NB4 (cell line): ENCODE results near the gene GPR153.

ENCODE experiments used
- MAX ChIP-seq: IDR thresholded peaks from 2 replicates; pipeline ENCODE4 v1.6.1; 2011; ENCODE audit warnings: low read depth, low read length
- MYC ChIP-seq: IDR thresholded peaks from 2 replicates; pipeline ENCODE4 v1.6.1; 2011; ENCODE audit warnings: low read depth, low read length
- POLR2A ChIP-seq: IDR thresholded peaks from 2 replicates; pipeline ENCODE4 v1.6.1; 2011; ENCODE audit warnings: mild to moderate bottlenecking; ENCODE audit not compliant: insufficient read length; ENCODE audit errors: extremely low read depth
- TF ChIP-seq, protein P1 (sequence below): IDR thresholded peaks from one replicate; pipeline ENCODE4 v1.5.1; 2012; ENCODE audit warnings: low read depth, low read length

DNA sequence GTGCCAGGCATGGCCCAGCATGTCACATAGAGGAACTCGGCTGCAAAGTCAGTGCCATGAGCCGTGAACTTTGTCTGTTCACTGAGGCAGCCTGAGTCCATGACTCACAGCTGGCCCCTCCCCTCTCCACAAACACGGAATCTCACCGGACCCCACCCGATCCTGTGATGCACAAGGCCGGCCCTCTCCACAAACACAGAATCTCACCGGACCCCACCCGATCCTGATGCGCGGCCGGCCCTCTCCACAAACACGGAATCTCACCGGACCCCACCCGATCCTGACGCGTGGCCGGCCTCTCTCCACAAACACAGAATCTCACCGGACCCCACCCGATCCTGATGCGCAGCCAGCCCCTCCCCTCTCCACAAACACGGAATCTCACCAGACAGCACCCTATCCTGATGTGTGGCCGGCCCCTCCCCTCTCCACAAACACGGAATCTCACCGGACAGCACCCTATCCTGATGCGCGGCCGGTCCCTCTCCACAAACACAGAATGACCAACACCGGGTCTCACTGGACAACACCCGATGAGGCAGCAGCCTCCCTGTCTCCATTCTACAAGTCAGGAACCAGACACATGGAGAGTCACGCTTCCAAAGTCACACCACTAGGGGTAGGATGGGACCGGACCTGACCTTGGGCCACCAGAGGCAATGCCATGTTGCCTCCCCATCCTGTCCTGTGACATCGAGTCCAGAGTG lies 39.6 kb upstream of the GPR153 start:
- TF ChIP-seq, protein P1, sequence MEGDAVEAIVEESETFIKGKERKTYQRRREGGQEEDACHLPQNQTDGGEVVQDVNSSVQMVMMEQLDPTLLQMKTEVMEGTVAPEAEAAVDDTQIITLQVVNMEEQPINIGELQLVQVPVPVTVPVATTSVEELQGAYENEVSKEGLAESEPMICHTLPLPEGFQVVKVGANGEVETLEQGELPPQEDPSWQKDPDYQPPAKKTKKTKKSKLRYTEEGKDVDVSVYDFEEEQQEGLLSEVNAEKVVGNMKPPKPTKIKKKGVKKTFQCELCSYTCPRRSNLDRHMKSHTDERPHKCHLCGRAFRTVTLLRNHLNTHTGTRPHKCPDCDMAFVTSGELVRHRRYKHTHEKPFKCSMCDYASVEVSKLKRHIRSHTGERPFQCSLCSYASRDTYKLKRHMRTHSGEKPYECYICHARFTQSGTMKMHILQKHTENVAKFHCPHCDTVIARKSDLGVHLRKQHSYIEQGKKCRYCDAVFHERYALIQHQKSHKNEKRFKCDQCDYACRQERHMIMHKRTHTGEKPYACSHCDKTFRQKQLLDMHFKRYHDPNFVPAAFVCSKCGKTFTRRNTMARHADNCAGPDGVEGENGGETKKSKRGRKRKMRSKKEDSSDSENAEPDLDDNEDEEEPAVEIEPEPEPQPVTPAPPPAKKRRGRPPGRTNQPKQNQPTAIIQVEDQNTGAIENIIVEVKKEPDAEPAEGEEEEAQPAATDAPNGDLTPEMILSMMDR, result no peak
- TF ChIP-seq POLR2A, result no peak
- no peak for TF ChIP-seq MYC
- no peak for TF ChIP-seq MAX
